HG03280 (cell line): Measurements from ENCODE around the gene NIPAL4.
"Not testable (repeated sequence)": the region's sequence is repeated elsewhere in the genome, so short reads cannot be mapped to it uniquely, and the experiment has no call there.

Source experiments
- ATAC-seq: cut with Tn5 transposase; IDR thresholded peaks from one replicate; pipeline ENCODE4 v1.9.1; 2021; ENCODE audit warnings: mild to moderate bottlenecking, moderate library complexity; ENCODE audit not compliant: unreplicated experiment

The NIPAL4 gene

GRCh38 chr5:157459715-157460599, at the start of gene NIPAL4:
Gene NIPAL4 (plus strand): TSS chr5:157460213. CDS start chr5:157460321, 108 bp downstream.
- no peak for ATAC-seq

- no peak for ATAC-seq
Measured at GRCh38 chr5:157415838-157416237, 44.2 kb upstream of the NIPAL4 start.

GRCh38 chr5:157419521-157419920, 40.5 kb upstream of the NIPAL4 start:
- ATAC-seq: not testable (repeated sequence)

GRCh38 chr5:157429920-157430319, 30.1 kb upstream of the NIPAL4 start:
- ATAC-seq: not testable (repeated sequence)

- peak; percentile 89 for ATAC-seq
Measured at GRCh38 chr5:157431544-157432200, 28.3 kb upstream of the NIPAL4 start.

- ATAC-seq: no peak
Measured at GRCh38 chr5:157434096-157434495, 25.9 kb upstream of the NIPAL4 start.

- no peak for ATAC-seq
Measured at GRCh38 chr5:157443041-157443549, 16.9 kb upstream of the NIPAL4 start.

GRCh38 chr5:157444224-157444623, 15.8 kb upstream of the NIPAL4 start:
- no peak for ATAC-seq

- ATAC-seq: no peak
Measured at GRCh38 chr5:157445745-157446411, 14.1 kb upstream of the NIPAL4 start.

GRCh38 chr5:157446412-157446935, 13.5 kb upstream of the NIPAL4 start:
- ATAC-seq: no peak

GRCh38 chr5:157447201-157447637, 12.8 kb upstream of the NIPAL4 start:
- ATAC-seq: no peak

- no peak for ATAC-seq
Measured at GRCh38 chr5:157449011-157449723, 10.8 kb upstream of the NIPAL4 start.

GRCh38 chr5:157450024-157450423, 10.0 kb upstream of the NIPAL4 start:
- ATAC-seq: no peak

- ATAC-seq: no peak
Measured at GRCh38 chr5:157451806-157452205, 8.2 kb upstream of the NIPAL4 start.

- ATAC-seq: no peak
Measured at GRCh38 chr5:157454273-157454672, 5.7 kb upstream of the NIPAL4 start.

- ATAC-seq: no peak
Measured at GRCh38 chr5:157455057-157455456, 5.0 kb upstream of the NIPAL4 start.

GRCh38 chr5:157456301-157456700, 3.7 kb upstream of the NIPAL4 start:
- no peak for ATAC-seq

GRCh38 chr5:157457391-157457790, 2.6 kb upstream of the NIPAL4 start:
- ATAC-seq: no peak

- ATAC-seq: no peak
Measured at GRCh38 chr5:157458835-157459234, 1.2 kb upstream of the NIPAL4 start.
